HG02970 (cell line): ENCODE data around the gene TBX18.

ENCODE experiments used
- ATAC-seq: cut with Tn5 transposase; IDR thresholded peaks from one replicate; pipeline ENCODE4 v1.9.1; 2021; ENCODE audit warnings: mild to moderate bottlenecking, moderate library complexity, moderate number of reproducible peaks; ENCODE audit not compliant: unreplicated experiment, low FRiP score

TBX18 gene

GRCh38 chr6:84764332-84765049 is at the start of gene TBX18:
Gene TBX18, minus strand, starts transcription at chr6:84764598. Its CDS starts 417 bp downstream, at chr6:84764181.
- no peak for ATAC-seq

- no peak for ATAC-seq
Observed at GRCh38 chr6:84811351-84811750, 47.0 kb upstream of the TBX18 start.

DNA sequence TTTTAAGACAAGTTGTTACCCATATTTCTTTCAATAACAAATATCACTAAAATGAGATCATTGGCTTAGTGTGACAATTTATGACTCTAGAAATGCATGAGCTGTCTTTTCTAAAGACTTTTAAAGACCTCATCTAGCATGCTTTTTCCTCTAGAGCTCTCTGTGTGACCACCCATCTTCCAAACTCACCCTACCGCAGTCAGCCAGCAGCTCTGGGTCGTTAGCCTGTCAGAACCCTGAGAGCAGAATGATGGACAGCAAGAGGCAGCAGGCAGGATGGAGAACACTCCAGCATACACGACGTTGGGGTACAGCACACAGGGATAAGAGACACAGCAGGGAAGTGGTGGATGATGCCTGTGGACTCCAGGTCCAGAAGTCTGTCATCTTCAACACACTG is 45.1 kb upstream of the TBX18 start:
- ATAC-seq = no peak

DNA sequence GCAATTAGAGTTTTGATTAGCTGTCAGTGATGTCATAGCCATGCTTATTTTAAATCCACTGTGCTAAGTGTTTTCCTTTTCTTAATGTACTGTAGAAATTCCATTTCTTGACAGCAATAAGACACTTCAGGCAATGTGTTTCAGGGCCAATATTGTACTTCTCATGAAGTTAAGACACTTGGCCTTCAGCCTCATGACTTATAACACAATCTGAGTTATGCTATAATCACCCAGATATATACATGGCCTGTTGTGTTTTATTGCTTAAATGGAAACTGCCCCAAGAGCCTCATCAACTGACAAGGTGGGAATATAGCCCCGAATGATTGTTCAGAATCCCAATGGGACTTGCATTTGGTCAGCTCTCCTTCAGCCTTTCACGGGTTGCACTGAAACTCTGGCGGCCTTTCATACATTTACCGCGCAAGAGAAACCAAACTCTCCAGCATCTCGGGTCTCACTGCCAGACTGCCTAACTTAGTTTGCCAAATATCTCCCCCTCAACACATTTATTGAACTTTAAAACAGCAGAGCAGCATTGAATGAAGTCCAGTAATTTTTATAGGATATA is 44.2 kb upstream of the TBX18 start:
- no peak for ATAC-seq

DNA sequence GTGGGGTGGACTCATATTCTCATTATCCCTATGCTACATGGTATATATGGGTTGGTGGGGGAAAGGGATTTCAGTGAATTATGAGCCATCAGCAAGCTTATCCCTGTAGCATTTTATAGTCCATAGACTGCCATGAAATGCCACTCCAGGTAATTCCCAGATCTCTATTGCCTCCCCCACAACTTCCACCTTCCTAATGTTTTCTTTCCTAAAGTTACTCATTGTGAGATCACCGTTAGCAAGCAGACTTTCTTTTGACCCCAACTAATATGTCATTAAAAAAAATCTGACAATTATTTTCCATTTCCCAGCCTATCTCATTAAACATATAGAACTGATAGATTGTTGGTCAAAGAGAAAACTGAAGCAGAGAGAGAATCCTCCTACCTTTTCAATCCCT is 40.7 kb upstream of the TBX18 start:
- ATAC-seq = no peak

GRCh38 chr6:84804720-84805119 is 40.3 kb upstream of the TBX18 start:
- ATAC-seq = no peak

- ATAC-seq = no peak
Observed at GRCh38 chr6:84801250-84801649, 36.9 kb upstream of the TBX18 start.

DNA sequence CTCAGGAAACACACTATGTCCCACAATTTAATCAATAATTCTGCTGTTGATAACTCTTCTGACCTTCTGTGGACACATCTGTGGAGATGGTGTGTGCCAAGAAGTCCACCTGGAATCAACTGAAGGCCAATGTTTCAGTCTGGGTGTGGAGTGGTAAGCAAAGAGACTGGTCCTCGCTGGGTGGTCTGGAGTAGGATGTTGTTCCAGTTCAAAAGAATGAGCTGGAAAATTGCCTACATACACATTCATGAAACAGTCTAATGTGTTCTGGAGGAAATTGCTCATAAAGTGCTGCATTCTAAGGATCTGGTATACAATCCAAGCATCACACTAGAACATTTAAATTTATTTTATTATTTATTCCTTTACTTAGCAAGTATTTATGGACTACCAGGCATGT is 33.9 kb upstream of the TBX18 start:
- ATAC-seq = no peak

DNA sequence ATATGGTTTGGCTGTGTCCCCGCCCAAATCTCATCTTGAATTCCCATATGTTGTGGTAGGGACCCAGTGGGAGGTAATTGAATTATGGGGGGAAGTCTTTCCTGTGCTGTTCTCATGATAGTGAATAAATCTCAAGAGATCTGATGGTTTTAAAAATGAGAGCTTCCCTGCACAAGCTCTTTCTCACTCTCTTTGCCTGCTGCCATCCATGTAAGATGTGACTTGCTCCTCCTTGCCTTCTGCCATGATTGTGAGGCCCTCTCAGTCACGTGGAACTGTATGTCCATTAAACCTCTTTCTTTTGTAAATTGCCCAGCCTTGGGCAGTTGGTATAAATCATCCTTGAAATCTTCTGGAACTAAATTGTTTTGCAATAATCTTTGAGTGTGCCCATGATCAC is 31.9 kb upstream of the TBX18 start:
- ATAC-seq = no peak

- ATAC-seq = no peak
Observed at GRCh38 chr6:84791927-84792326, 27.5 kb upstream of the TBX18 start.

- no peak for ATAC-seq
Observed at GRCh38 chr6:84791233-84791632, 26.8 kb upstream of the TBX18 start.

DNA sequence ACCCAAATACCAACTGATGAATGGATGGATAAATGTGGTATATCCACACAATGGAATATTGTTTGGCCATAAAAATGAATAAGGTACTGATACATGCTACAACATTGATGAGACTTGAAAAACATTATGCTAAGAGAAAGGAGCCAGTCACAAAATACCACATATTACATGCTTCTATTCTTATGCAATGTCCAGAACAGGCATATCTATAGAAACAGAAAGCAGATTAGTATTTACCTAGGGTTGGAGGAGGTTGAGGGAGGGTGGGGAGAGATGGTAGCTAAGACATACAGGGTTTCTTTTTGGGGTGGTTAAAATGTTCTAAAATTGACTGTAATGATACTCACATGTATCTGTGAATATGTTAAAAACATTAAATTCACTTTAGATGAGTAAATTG is 24.8 kb upstream of the TBX18 start:
- no peak for ATAC-seq

GRCh38 chr6:84788689-84789088 is 24.3 kb upstream of the TBX18 start:
- no peak for ATAC-seq

GRCh38 chr6:84785671-84786070 is 21.3 kb upstream of the TBX18 start:
- no peak for ATAC-seq

DNA sequence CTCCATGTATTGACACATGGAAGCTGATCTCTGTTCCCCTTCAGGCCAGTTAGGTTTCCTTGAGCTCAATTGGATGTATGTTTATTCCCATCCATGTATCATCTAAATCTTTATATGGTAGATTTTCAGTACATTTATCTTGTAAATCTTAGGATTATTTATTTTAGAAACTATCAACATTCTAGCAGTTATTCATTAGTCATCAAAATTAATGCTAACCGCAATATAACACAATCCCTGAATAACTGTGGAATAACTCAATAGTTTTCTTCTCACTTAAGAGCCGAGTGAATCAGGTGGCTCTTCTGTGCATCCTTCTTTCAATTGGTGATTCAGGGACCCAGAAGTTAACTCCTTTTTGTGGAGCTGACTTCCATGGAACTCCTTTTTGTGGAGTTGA is 15.5 kb upstream of the TBX18 start:
- ATAC-seq = no peak

- no peak for ATAC-seq
Observed at GRCh38 chr6:84779380-84779779, 15.0 kb upstream of the TBX18 start.

- ATAC-seq = no peak
Observed at GRCh38 chr6:84777888-84778287, 13.5 kb upstream of the TBX18 start.

- ATAC-seq = no peak
Observed at GRCh38 chr6:84776392-84776791, 12.0 kb upstream of the TBX18 start.

- no peak for ATAC-seq
Observed at GRCh38 chr6:84775751-84776150, 11.4 kb upstream of the TBX18 start.

DNA sequence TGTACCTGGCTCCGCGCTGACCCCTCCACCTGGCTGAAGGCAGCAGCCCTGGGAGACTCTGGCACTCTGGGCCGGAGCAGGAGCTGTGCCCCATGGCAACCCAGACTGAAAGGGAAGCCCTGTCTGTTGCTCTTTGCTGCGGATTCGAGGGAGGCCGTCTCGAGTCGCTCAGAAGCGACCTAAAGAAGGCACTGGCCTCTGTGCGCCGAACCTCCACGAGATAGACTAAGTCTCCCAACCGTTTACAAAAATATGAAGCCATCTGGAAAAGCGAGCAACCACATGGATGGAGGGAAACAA is 10.5 kb upstream of the TBX18 start:
- no peak for ATAC-seq

DNA sequence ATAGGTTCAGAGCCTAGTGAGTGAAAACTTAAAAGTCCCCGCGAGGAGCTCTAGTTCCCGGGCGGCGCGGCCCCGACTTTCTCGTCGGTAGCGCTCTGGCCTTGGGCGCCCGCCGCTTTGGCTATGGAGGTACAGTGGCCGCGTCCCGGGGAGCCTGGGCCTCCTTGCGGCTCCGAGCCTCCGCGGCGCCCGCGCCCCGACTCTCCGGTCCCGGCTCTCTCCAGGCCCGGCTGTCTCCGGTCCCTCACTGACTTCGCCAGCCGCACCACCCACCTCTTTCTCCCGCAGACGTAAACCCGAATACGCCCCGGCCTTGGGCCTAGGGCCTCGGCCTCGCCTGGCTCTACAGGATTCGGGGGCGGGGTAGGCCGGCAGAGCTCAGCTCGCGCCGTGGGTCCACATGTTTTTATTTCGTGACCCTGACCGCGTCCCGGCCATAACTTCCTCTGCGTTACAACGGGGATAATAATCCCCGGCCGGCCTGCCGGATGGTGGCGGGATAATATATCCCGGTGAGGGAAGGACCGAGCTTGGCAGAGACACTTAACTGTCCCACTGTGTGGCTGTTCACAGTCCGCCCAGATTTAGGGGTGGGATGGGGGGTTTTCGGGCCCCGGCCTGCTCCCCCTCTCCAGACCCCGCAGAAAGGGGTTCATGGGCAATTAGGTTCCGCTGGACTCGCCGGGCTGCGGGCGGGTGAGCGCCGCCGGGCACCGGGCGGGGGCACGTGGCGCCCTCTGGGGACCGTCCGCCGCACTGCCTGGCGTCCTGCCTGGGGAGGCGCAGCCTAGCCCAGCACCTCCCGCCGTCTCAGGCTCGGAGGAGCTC is 10.0 kb upstream of the TBX18 start:
- ATAC-seq = peak; percentile 61
